Left lung (tissue), 10 donors: ENCODE results near the gene CDK18. TPM values are rescaled to one million over a fixed set of nuclear protein-coding genes. Genes with fewer than 3 reads are reported as not detected.

ENCODE experiments used
- ATAC-seq: fragments of 200-7000 bp; cut with Tn5 transposase; one replicate; pipeline ENCODE4 v1.9.1; 2020; ENCODE audit warnings: moderate library complexity
- DNase-seq, 4 donors: peaks; one replicate each; pipeline ENCODE4 v3.0.0-alpha.2; 2013 to 2020
- H3K27ac ChIP-seq, 2 donors: fragments of 200-600 bp; sonication (generic) in 1 of 2; one replicate each; pipeline versions ENCODE4 v1.5.0 to v1.8.0; 2020 to 2021
- H3K27me3 ChIP-seq, 2 donors: fragments of 200-600 bp; sonication (generic) in 1 of 2; one replicate each; pipeline versions ENCODE4 v1.5.0 to v1.8.0; 2020 to 2021
- H3K36me3 ChIP-seq, 2 donors: fragments of 200-600 bp; sonication (generic) in 1 of 2; one replicate each; pipeline versions ENCODE4 v1.5.0 to v1.8.0; 2020 to 2021
- H3K4me1 ChIP-seq, 2 donors: fragments of 200-600 bp; one replicate each; pipeline ENCODE4 v1.8.0; 2021
- H3K4me3 ChIP-seq, 2 donors: fragments of 200-600 bp; sonication (generic) in 1 of 2; one replicate each; pipeline versions ENCODE4 v1.5.0 to v1.8.0; 2020 to 2021; ENCODE audit warnings: mild to moderate bottlenecking in 1 of 2
- H3K9me3 ChIP-seq, 2 donors: fragments of 200-600 bp; sonication (generic) in 1 of 2; one replicate each; pipeline versions ENCODE4 v1.5.0 to v1.8.0; 2020 to 2021
- CTCF ChIP-seq, 2 donors: fragments of 200-600 bp; sonication (generic) in 1 of 2; IDR thresholded peaks; one replicate each; pipeline versions ENCODE4 v1.5.0 to v1.8.0; 2021; ENCODE audit warnings: antibody characterized with exemption in 2 of 2
- intact Hi-C, 2 donors: fragments of 100-400 bp; cut with DNase I; formaldehyde crosslinking; loops; one replicate each; pipeline versions ENCODE4 v1.11.2 to v1.14.2; 2022
- polyA plus RNA-seq, 6 donors: library from polyadenylated mRNA; unstranded; fragments of 120-200 nt; gene quantifications; one replicate each; pipeline ENCODE4 v1.2.1, GENCODE V29; 2013; ENCODE audit not compliant: insufficient read length in 6 of 6
- total RNA-seq, 2 donors: library from RNA; stranded (reverse); fragmentation: NEBNext Ultra II Directional; extraction: Animal tissue kit (Norgen Biotek cat#: 25700); gene quantifications; one replicate each; pipeline ENCODE4 v1.2.1, GENCODE V29; 2021
- donor health status: DM: no; HTN: yes; CAD: no.
- donor health status: DM: no; HTN: no; CAD: no.

Gene CDK18
- total and polyA plus RNA-seq, 8 donors: 18.5 to 30.1 (median 23.4) TPM

- H3K27ac ChIP-seq: no peak overlapping the region
- peaks cover 0 to 54% of the 10 kb centered on the region in 2 donors for H3K27me3 ChIP-seq
- DNase-seq (no peak), ATAC-seq (no peak)
- H3K36me3 ChIP-seq: no peaks in the 10 kb centered on the region
- H3K4me1 ChIP-seq: no peaks in the 10 kb centered on the region
- intact Hi-C loops: no loop called here
- no peak for TF ChIP-seq CTCF (IDR thresholded peaks at IDR 0.05)
- H3K9me3 ChIP-seq: peaks cover 0 to 7% of the 10 kb centered on the region in 2 donors
- no peak overlapping the region for H3K4me3 ChIP-seq
Observed at GRCh38 chr1:205470131-205470530, 34.3 kb upstream of the CDK18 start.

- H3K27ac ChIP-seq: no peak overlapping the region
- intact Hi-C loops: no loop called here
Observed at GRCh38 chr1:205472737-205473441, 31.6 kb upstream of the CDK18 start.

GRCh38 chr1:205473475-205473874, 31.0 kb upstream of the CDK18 start:
- Histone ChIP-seq H3K9me3 (peaks cover 0 to 16% of the 10 kb centered on the region in 2 donors), H3K4me1 (no peaks in the 10 kb centered on the region), H3K36me3 (no peaks in the 10 kb centered on the region), H3K4me3 (no peak overlapping the region), H3K27me3 (peaks cover 0 to 43% of the 10 kb centered on the region in 2 donors), H3K27ac (no peak overlapping the region)
- no peak for ATAC-seq
- TF ChIP-seq CTCF (IDR thresholded peaks at IDR 0.05): no peak
- no peak for DNase-seq
- intact Hi-C loops: no loop called here

More at GRCh38 chr1:205472737-205473441, 31.6 kb upstream of the CDK18 start:
- DNase-seq (no peak), ATAC-seq (no peak)
- H3K36me3 ChIP-seq: no peaks in the 10 kb centered on the region
- H3K4me3 ChIP-seq: no peak overlapping the region
- no peak for TF ChIP-seq CTCF (IDR thresholded peaks at IDR 0.05)
- H3K9me3 ChIP-seq: peaks cover 0 to 16% of the 10 kb centered on the region in 2 donors
- peaks cover 0 to 41% of the 10 kb centered on the region in 2 donors for H3K27me3 ChIP-seq
- no peaks in the 10 kb centered on the region for H3K4me1 ChIP-seq

- H3K9me3 ChIP-seq: peaks cover 0 to 16% of the 10 kb centered on the region in 2 donors
- intact Hi-C loops: no loop called here
- H3K27ac ChIP-seq: no peak overlapping the region
- TF ChIP-seq CTCF (IDR thresholded peaks at IDR 0.05): no peak
- H3K36me3 ChIP-seq: no peaks in the 10 kb centered on the region
- no peaks in the 10 kb centered on the region for H3K4me1 ChIP-seq
- H3K4me3 ChIP-seq: no peak overlapping the region
- ATAC-seq: no peak
- no peak for DNase-seq
- H3K27me3 ChIP-seq: peaks cover 0 to 40% of the 10 kb centered on the region in 2 donors
Observed at GRCh38 chr1:205473966-205474365, 30.5 kb upstream of the CDK18 start.

GRCh38 chr1:205474571-205474970, 29.9 kb upstream of the CDK18 start:
- no peak for ATAC-seq
- TF ChIP-seq CTCF (IDR thresholded peaks at IDR 0.05): no peak
- H3K27me3 ChIP-seq: peaks cover 0 to 40% of the 10 kb centered on the region in 2 donors
- H3K4me1 ChIP-seq: no peaks in the 10 kb centered on the region
- H3K9me3 ChIP-seq: peaks cover 0 to 16% of the 10 kb centered on the region in 2 donors
- no peak for DNase-seq
- H3K4me3 ChIP-seq: no peak overlapping the region
- no peaks in the 10 kb centered on the region for H3K36me3 ChIP-seq
- no peak overlapping the region for H3K27ac ChIP-seq
- intact Hi-C loops: no loop called here
